ENCODE data around the gene LRRC4C.

DNA sequence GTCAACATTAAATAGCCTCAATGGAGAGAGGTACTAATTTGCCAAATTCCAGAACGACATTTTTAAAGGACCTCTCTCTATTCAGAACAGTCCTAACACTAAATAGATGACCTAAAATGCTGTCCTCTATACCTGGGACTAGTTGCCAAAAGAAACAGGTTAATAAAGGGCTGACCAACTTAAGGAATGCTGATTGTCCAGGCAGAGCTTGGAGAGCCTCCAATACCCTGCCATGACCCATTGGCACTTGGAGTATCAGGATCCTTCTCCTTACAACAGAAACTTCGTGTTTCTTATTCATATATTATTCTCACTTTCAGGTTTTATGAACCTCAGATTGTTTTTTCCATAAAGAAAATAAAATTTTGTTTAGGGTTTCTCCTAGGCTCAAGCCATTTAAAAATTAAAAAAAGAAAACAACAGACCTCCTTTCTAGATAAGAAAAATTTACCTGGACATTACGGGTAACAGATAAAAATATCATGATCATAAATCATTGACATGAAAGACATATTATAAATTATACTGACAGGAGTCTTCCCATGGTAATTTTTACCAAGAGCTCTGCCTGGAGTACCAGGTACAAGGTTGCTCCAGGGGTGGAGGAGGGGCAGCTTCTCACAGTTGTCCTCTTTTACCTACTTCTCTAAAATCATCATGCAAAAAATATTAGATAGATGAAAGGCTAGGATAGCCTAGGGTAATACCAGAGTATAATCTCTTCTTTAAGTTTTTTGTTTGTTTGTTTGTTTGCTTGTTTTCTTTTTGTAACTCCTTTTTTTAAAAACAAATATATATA is 2.0 kb downstream of the LRRC4C start:
- TF ChIP-seq, protein P1, sequence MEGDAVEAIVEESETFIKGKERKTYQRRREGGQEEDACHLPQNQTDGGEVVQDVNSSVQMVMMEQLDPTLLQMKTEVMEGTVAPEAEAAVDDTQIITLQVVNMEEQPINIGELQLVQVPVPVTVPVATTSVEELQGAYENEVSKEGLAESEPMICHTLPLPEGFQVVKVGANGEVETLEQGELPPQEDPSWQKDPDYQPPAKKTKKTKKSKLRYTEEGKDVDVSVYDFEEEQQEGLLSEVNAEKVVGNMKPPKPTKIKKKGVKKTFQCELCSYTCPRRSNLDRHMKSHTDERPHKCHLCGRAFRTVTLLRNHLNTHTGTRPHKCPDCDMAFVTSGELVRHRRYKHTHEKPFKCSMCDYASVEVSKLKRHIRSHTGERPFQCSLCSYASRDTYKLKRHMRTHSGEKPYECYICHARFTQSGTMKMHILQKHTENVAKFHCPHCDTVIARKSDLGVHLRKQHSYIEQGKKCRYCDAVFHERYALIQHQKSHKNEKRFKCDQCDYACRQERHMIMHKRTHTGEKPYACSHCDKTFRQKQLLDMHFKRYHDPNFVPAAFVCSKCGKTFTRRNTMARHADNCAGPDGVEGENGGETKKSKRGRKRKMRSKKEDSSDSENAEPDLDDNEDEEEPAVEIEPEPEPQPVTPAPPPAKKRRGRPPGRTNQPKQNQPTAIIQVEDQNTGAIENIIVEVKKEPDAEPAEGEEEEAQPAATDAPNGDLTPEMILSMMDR (IDR thresholded peaks at IDR 0.05), result no peak
- TF ChIP-seq, protein P2, sequence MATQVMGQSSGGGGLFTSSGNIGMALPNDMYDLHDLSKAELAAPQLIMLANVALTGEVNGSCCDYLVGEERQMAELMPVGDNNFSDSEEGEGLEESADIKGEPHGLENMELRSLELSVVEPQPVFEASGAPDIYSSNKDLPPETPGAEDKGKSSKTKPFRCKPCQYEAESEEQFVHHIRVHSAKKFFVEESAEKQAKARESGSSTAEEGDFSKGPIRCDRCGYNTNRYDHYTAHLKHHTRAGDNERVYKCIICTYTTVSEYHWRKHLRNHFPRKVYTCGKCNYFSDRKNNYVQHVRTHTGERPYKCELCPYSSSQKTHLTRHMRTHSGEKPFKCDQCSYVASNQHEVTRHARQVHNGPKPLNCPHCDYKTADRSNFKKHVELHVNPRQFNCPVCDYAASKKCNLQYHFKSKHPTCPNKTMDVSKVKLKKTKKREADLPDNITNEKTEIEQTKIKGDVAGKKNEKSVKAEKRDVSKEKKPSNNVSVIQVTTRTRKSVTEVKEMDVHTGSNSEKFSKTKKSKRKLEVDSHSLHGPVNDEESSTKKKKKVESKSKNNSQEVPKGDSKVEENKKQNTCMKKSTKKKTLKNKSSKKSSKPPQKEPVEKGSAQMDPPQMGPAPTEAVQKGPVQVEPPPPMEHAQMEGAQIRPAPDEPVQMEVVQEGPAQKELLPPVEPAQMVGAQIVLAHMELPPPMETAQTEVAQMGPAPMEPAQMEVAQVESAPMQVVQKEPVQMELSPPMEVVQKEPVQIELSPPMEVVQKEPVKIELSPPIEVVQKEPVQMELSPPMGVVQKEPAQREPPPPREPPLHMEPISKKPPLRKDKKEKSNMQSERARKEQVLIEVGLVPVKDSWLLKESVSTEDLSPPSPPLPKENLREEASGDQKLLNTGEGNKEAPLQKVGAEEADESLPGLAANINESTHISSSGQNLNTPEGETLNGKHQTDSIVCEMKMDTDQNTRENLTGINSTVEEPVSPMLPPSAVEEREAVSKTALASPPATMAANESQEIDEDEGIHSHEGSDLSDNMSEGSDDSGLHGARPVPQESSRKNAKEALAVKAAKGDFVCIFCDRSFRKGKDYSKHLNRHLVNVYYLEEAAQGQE (IDR thresholded peaks at IDR 0.05; ENCODE audit: insufficient read depth in 1 of 2, low read depth in 2 of 2, low read length in 1 of 2), result no peak

Measured in Panc1 (cell line).